K562 (cell line): Measurements from ENCODE around the gene PTPRR. TPM values are rescaled to one million over a fixed set of nuclear protein-coding genes. Genes with fewer than 3 reads are reported as not detected.

ENCODE experiments used
- ATAC-seq: fragments of 200-7000 bp; cut with Tn5 transposase; 3 replicates; pipeline ENCODE4 v1.9.1; 2020; ENCODE audit warnings: moderate library complexity
- BruUV-seq: library from RNA; stranded (reverse); fragments of 400-500 nt; replicated peaks from 2 replicates; lab custom pipeline; 2021; lab: Mats Ljungman, UMichigan
- CTCF ChIA-PET: fragments of 300-600 bp; formaldehyde crosslinking; extraction: SDS; loops from one replicate; lab custom pipeline; 2021; ENCODE audit warnings: low intra/inter-chr PET ratio; lab: Yijun Ruan, JAX
- POLR2A ChIA-PET: fragments of 300-600, 350-650 bp; sonication (Branson Sonifier 250); formaldehyde crosslinking; extraction: SDS; loops from one replicate; lab custom pipeline; 2021; ENCODE audit warnings: antibody characterized with exemption, inconsistent platforms; lab: Yijun Ruan, JAX
- DNase-seq, 4 experiments: peaks; one replicate each; pipeline versions ENCODE4 v3.0.0 to v3.0.0-alpha.2; 2011 to 2018; ENCODE audit warnings: low spot score in 3 of 4, mixed read lengths in 3 of 4; ENCODE audit errors: extremely low read depth in 1 of 4
- FAIRE-seq: peaks from 2 replicates; lab custom pipeline; 2011; peaks lifted over from hg19 to GRCh38; lab: Jason Lieb, UNC
- H2AFZ ChIP-seq: 2 replicates; pipeline ENCODE4 v1.6.0; 2011; ENCODE audit warnings: low read depth, low read length, control low read depth, inconsistent platforms
- H3K27ac ChIP-seq: fragments of 200-600 bp; 3 replicates; pipeline ENCODE4 v1.8.0; 2011; ENCODE audit warnings: low read depth, mild to moderate bottlenecking, control low read depth, inconsistent platforms, low read length, moderate library complexity, mixed read lengths; ENCODE audit errors: extremely low read depth
- H3K27me3 ChIP-seq, 2 experiments: fragments of 300-600 bp in 1 of 2; 2 replicates in 1 of 2; 3 replicates in 1 of 2; pipeline versions ENCODE4 v1.6.0 to v1.8.0; 2011; ENCODE audit warnings: inconsistent platforms in 2 of 2, low read length in 2 of 2, mild to moderate bottlenecking in 1 of 2, mixed read lengths in 1 of 2, moderate library complexity in 1 of 2; ENCODE audit not compliant: control insufficient read depth in 2 of 2, insufficient read depth in 2 of 2
- H3K36me3 ChIP-seq: fragments of 300-600 bp; 3 replicates; pipeline ENCODE4 v1.8.0; 2011; ENCODE audit warnings: mild to moderate bottlenecking, low read length, inconsistent platforms; ENCODE audit not compliant: control insufficient read depth, insufficient read depth
- H3K4me1 ChIP-seq, 2 experiments: fragments of 200-600 bp in 1 of 2; replicated peaks in 1 of 2; 2 replicates in 1 of 2; 3 replicates in 1 of 2; pipeline versions ENCODE4 v1.5.1 to v1.8.0; 2011; ENCODE audit warnings: inconsistent platforms in 2 of 2, low read length in 2 of 2, mild to moderate bottlenecking in 1 of 2, mixed read lengths in 1 of 2, moderate library complexity in 1 of 2; ENCODE audit not compliant: control insufficient read depth in 2 of 2, insufficient read depth in 2 of 2
- H3K4me2 ChIP-seq: 2 replicates; pipeline ENCODE4 v1.6.1; 2011; ENCODE audit warnings: low read length, control low read depth, inconsistent platforms, mixed read lengths; ENCODE audit not compliant: insufficient read depth
- H3K4me3 ChIP-seq: fragments of 200-600 bp; sonication (generic), shearing (Covaris generic); 2 replicates; pipeline ENCODE4 v1.5.1; 2016; ENCODE audit warnings: control low read depth, inconsistent platforms
- H3K79me2 ChIP-seq: fragments of 200-600 bp; 3 replicates; pipeline ENCODE4 v1.8.0; 2011; ENCODE audit warnings: low read length, inconsistent platforms; ENCODE audit not compliant: control insufficient read depth, insufficient read depth
- H3K9ac ChIP-seq, 2 experiments: 2 replicates each; pipeline versions ENCODE4 v1.6.0 to v1.6.1; 2011; ENCODE audit warnings: low read depth in 2 of 2, low read length in 2 of 2, control low read depth in 1 of 2, inconsistent platforms in 1 of 2, mild to moderate bottlenecking in 1 of 2, mixed read lengths in 1 of 2; ENCODE audit not compliant: insufficient read depth in 1 of 2
- H3K9me1 ChIP-seq: one replicate; pipeline ENCODE4 v1.6.0; 2011; ENCODE audit warnings: inconsistent platforms, mild to moderate bottlenecking, low read length, moderate library complexity; ENCODE audit not compliant: control insufficient read depth, insufficient read depth
- H3K9me3 ChIP-seq: replicated peaks from 2 replicates; pipeline ENCODE4 v1.5.1; 2011; ENCODE audit warnings: low read depth, low read length, inconsistent platforms; ENCODE audit not compliant: control insufficient read depth, insufficient read depth
- H4K20me1 ChIP-seq: replicated peaks from 2 replicates; pipeline ENCODE4 v1.6.1; 2011; ENCODE audit warnings: low read length, inconsistent platforms, mixed read lengths; ENCODE audit not compliant: control insufficient read depth, insufficient read depth
- CBX1 ChIP-seq: sonication (generic); IDR thresholded peaks from 2 replicates; pipeline ENCODE4 v1.6.1; 2016; ENCODE audit warnings: antibody characterized with exemption, low read depth, mild to moderate bottlenecking
- CHCHD3 ChIP-seq: fragments of 250-450 bp; sonication (Bioruptor Pico); IDR thresholded peaks from 2 replicates; pipeline ENCODE4 v2.1.2; 2022; ENCODE audit warnings: mild to moderate bottlenecking
- GATA2 ChIP-seq: sonication (generic); formaldehyde crosslinking; IDR thresholded peaks from 2 replicates; pipeline ENCODE4 v1.4.0; 2020; ENCODE audit warnings: mild to moderate bottlenecking, missing genetic modification reagents
- HSF4 ChIP-seq: fragments of 250-450 bp; sonication (Bioruptor Pico); IDR thresholded peaks from 2 replicates; pipeline ENCODE4 v2.1.2; 2022; ENCODE audit warnings: mild to moderate bottlenecking, moderate library complexity, borderline replicate concordance
- KAT2B ChIP-seq: IDR thresholded peaks from one replicate; pipeline ENCODE4 v1.6.1; 2012; ENCODE audit warnings: low read depth, mild to moderate bottlenecking, control low read depth, inconsistent platforms, low read length, moderate library complexity
- NFATC3 ChIP-seq: fragments of 450-650 bp; IDR thresholded peaks from 2 replicates; pipeline ENCODE4 v1.6.1; 2017; ENCODE audit warnings: mild to moderate bottlenecking
- PHF20 ChIP-seq: fragments of 450-650 bp; IDR thresholded peaks from 2 replicates; pipeline ENCODE4 v1.6.1; 2018; ENCODE audit not compliant: partially characterized antibody
- SIRT6 ChIP-seq: IDR thresholded peaks from one replicate; pipeline ENCODE4 v1.6.1; 2012; ENCODE audit warnings: low read depth, mild to moderate bottlenecking, control low read depth, inconsistent platforms, low read length, moderate library complexity
- SMARCA5 ChIP-seq: fragments of 450-650 bp; IDR thresholded peaks from 2 replicates; pipeline ENCODE4 v1.6.1; 2016
- ZBTB1 ChIP-seq: sonication (generic); formaldehyde crosslinking; IDR thresholded peaks from 2 replicates; pipeline ENCODE4 v1.8.1; 2023; ENCODE audit warnings: missing genetic modification reagents, low read depth, mild to moderate bottlenecking, borderline replicate concordance
- ZNF282 ChIP-seq: sonication (generic); formaldehyde crosslinking; IDR thresholded peaks from 2 replicates; pipeline ENCODE4 v1.8.1; 2023; ENCODE audit warnings: missing genetic modification reagents
- ZNF644 ChIP-seq: fragments of 200-800 bp; sonication (Bioruptor generic); IDR thresholded peaks from 2 replicates; pipeline ENCODE4 v1.6.1; 2016; ENCODE audit warnings: low read depth, missing genetic modification characterization, missing compliant biosample characterization
- ZNF717 ChIP-seq: fragments of 250-450 bp; sonication (Bioruptor Pico); IDR thresholded peaks from 2 replicates; pipeline ENCODE4 v1.5.0; 2021
- WGBS: fragments of 100-300 bp; shearing (Covaris generic); methylation state at CpG from one replicate; pipeline ENCODE4 v1.1.6; 2016; ENCODE audit warnings: low coverage, mixed read lengths; ENCODE audit not compliant: insufficient coverage; ENCODE audit errors: missing lambda C conversion rate; 5-methylcytosine and 5-hydroxymethylcytosine counted together
- in situ Hi-C: fragments of 300-500 bp; cut with MboI; formaldehyde crosslinking; loops from 4 replicates; pipeline ENCODE4 v1.15.0; 2018; ENCODE audit warnings: inconsistent platforms, mixed read lengths
- intact Hi-C: fragments of 100-400 bp; cut with micrococcal nuclease; formaldehyde crosslinking; loops from 2 replicates; pipeline ENCODE4 v1.14.2; 2022
- polyA plus RNA-seq, 8 experiments: library from polyadenylated mRNA; depleted of rRNA in 4 of 8; stranded (reverse) in 5 of 8; unstranded in 3 of 8; fragments of >200 nt; fragmentation: Nextera tagmentation in 2 of 8; fragmentation: Illumina TruSeq in 1 of 8; extraction: Ambion mirVana in 2 of 8; extraction: Trizol in 1 of 8; gene quantifications; 2 replicates each; pipeline versions ENCODE4 v1.2.1 to v1.2.3, GENCODE V29; 2011 to 2014; ENCODE audit warnings: inconsistent platforms in 1 of 8, missing spikeins in 1 of 8
- total RNA-seq, 7 experiments: library from RNA; depleted of rRNA in 6 of 7; stranded (reverse); fragments of >200 nt in 6 of 7; fragmentation: Illumina TruSeq in 2 of 7; extraction: Trizol in 2 of 7; gene quantifications; 2 replicates each; pipeline versions ENCODE4 v1.2.1 to v1.2.3, GENCODE V29; 2011 to 2021; ENCODE audit warnings: low replicate concordance in 1 of 7
- TF ChIP-seq, protein P1 (sequence below): fragments of 250-450 bp; sonication (Bioruptor Pico); IDR thresholded peaks from 2 replicates; pipeline ENCODE4 v1.9.0; 2021; ENCODE audit warnings: mild to moderate bottlenecking

PTPRR gene
- total and polyA plus RNA-seq, 9 of the 15 experiments (the other 6 are each of a cell fraction or from before 2014, with no cell fraction given), result 6.6 to 41.7 (median 12.3) TPM

DNA sequence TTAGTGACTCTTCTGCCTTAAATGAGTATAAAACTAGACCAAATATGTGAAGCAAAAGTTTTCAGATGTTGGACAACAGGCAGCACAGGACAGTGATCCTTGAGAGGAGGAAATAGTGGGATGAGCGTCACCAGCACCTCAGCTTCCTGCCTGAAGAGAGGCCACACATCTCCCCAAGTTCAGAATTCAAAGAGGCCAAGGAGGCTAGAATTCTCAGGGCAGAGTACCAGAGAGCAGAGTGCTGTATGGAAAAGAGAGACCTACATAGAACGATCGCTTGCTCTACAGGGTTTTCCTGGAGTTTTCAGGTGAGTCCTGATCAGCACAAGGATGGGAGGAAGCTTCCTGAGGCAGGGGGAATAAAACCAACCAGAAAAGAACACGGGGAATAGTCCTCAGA lies 107.0 kb downstream of the PTPRR start:
- FAIRE-seq (no peak), DNase-seq (no peak), ATAC-seq (no peak)
- H3K79me2 ChIP-seq, result no peaks in the 10 kb centered on the region
- H3K27ac ChIP-seq, result no peak overlapping the region
- H4K20me1 ChIP-seq, result no peaks in the 10 kb centered on the region
- no peak overlapping the region for H3K4me3 ChIP-seq
- H3K9ac ChIP-seq, result no peak overlapping the region
- H3K9me3 ChIP-seq, result no peaks in the 10 kb centered on the region
- no peak overlapping the region for H3K4me2 ChIP-seq
- CTCF ChIA-PET, result no interaction called here
- no peaks in the 10 kb centered on the region for H3K27me3 ChIP-seq
- POLR2A ChIA-PET, result no interaction called here
- 3% methylated on average over 3 of the region's 4 CpGs for WGBS
- H3K9me1 ChIP-seq, result no peaks in the 10 kb centered on the region
- H3K36me3 ChIP-seq, result no peaks in the 10 kb centered on the region
- intact Hi-C loops, result no loop called here
- no TSS peak for BruUV-seq
- no peaks in the 10 kb centered on the region for H3K4me1 ChIP-seq
- in situ Hi-C loops, result no loop called here
- no peak overlapping the region for H2AFZ ChIP-seq
- no peak for TF ChIP-seq CBX1
- no peak for TF ChIP-seq KAT2B
- TF ChIP-seq, protein P1, sequence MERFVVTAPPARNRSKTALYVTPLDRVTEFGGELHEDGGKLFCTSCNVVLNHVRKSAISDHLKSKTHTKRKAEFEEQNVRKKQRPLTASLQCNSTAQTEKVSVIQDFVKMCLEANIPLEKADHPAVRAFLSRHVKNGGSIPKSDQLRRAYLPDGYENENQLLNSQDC (CRISPR knock-in tag), result no peak
- no peak for TF ChIP-seq ZNF282 (CRISPR knock-in tag)
- no peak for TF ChIP-seq NFATC3
- TF ChIP-seq CHCHD3 (CRISPR knock-in tag), result no peak
- no peak for TF ChIP-seq ZNF644 (tag)
- TF ChIP-seq GATA2 (CRISPR knock-in tag), result no peak
- TF ChIP-seq SMARCA5, result no peak
- TF ChIP-seq ZBTB1 (CRISPR knock-in tag), result no peak
- no peak for TF ChIP-seq PHF20
- no peak for TF ChIP-seq SIRT6
- no peak for TF ChIP-seq ZNF717 (CRISPR knock-in tag)
- no peak for TF ChIP-seq HSF4
